Measurements from ENCODE around the gene GIGYF2.

Gene GIGYF2

DNA sequence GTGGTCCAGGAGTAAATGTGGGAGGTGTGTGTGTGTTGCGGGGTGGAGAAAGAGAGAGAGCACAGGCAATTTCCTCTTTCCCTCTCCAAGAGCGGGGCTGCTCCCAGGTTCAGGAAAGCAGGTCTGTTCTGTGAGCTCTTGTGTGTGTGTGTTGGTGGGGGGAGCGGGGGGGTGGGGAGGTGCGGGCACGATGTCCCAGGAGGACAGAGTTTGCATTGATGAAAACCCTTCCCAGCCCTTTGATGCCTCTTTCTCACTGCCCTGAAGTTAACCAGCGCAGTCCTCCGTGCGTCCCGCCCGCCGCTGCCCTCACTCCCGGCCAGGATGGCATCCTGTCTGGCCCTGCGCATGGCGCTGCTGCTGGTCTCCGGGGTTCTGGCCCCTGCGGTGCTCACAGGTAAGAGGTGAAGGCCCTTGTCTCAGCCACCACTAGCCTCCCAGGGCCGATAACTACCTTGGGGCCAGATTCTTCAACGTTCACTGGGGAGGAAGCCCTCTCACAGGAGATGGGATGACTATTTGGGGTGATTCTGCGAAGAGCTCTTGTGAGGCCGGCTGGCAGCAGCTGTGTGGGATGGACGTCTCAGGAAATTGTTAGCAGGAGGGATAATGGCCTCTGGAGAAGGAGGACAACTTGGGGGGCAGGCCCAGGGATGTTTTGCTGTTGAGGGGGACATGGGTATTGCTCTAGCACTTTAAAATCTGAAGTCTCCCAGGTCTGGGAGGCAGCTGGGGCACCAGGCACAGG lies 173.1 kb downstream of the GIGYF2 start, which contains the start of gene SNORC:
Gene SNORC, plus strand, starts transcription at position 247 of the 748 bp plus-strand sequence. Its CDS starts 78 bp downstream, at position 325.
- DNase-seq = no peak

DNA sequence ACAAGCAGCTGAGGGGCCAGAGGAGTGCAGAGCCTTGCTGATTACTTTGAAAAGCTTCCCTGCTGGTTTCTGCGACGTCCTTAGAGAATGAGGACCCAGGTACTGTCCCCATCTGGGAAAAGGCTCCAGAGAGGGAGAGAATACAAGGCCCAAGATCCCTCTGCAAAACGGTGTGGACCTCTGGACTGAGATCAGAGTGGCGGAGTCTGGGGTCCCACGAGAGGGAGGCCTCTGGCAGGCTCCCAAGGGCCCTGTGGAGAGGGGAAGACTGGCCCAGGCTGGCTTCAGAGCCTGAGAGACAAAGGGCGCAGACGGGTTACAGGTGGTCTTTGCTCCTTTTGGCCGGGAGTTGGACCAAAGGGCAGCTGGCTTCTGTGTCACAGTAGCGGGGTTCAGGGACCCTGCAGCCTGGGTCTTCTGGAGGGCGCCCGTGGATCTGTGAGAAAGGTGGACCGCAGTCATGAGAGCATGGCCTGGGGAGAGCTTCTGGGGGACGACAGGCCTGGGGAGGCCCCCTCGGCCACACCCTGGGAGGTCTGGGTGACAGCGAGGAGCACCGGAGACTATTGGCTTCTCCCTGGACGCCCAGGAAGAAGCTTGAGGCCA lies 173.7 kb downstream of the GIGYF2 start:
- DNase-seq = no peak

DNA sequence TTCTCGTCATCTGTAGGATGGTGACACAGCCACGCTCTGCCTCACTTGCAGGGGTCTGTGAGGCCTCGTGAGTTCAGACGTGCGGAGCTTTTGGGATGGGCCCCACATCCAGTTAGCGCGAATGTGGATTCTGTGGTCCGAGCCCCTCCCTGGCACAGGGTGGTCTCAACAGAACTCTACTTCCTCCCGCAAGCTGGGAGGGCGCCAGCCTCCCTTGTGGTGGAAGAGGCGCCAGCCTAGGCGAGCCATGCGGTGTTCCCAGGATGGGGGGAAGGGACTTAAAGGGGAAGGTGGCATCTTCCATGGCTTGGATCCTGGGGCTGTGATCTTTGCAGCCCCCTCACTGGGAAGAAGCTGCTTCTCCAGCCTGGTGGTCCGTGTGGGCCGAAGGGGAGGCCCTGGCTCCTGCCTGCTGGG lies 174.3 kb downstream of the GIGYF2 start:
- DNase-seq = no peak

DNA sequence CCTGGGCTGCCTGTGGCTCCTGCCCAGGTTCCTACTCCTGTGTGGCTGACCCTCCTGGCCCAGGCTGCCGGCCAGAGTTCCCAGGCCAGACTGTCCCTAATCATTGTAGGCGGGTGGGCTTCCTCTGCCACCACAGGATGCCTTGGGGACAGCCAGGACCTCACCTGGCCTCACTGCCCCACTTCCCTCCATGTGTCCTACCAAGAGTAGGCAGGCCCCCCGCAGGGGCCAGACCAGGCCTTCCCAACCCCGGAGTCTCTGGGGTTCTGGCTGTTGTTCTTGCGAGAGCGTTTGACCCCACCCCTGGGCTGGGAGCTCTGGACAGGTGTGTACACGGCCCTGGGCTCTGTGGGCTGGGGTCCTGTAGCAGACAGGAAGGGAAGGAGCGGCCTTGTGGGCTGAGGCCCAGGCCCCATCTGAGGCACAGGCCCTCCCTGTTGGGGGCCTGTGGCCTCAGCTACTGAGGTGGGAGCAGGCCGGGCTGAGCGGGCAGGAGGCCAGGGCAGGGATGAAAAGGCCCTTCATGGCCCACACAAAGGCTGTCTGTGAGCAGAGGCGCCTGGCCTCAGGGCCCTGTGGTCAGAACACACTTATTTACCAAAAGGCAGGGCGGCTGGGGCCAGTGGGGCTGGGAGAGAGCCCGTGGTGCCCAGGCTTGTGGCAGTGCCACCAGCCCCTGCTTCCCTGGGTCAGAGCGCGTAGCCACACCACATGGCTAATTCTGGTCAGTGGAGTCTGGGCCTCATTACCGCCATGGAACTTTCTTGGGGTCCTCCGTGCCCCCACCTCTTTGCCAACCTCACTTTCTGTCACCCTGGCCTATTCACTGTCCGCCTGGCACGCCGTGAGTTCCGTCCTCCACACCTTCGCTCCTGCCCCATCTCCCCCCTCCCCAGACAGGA lies 175.0 kb downstream of the GIGYF2 start:
- DNase-seq = no peak

DNA sequence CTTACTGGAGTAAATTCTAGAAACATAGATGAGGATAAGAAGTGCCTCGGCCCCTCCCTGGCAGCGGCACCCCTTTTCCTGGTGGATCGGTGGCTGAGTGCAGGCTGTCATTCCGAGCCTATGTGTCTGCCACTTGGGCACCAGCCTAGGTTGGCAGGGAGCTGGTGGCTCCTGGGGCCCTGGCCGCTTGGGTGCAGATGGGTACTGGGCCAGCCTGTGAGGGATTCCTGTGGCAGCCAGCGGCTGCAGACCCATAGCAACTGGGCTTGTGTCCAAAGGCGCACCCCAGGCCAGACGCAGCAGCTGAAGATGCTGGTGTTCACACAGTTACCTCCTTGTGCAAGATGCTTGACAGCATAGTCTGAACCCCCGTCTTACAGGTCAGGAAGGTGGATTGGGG lies 175.7 kb downstream of the GIGYF2 start:
- no peak for DNase-seq

DNA sequence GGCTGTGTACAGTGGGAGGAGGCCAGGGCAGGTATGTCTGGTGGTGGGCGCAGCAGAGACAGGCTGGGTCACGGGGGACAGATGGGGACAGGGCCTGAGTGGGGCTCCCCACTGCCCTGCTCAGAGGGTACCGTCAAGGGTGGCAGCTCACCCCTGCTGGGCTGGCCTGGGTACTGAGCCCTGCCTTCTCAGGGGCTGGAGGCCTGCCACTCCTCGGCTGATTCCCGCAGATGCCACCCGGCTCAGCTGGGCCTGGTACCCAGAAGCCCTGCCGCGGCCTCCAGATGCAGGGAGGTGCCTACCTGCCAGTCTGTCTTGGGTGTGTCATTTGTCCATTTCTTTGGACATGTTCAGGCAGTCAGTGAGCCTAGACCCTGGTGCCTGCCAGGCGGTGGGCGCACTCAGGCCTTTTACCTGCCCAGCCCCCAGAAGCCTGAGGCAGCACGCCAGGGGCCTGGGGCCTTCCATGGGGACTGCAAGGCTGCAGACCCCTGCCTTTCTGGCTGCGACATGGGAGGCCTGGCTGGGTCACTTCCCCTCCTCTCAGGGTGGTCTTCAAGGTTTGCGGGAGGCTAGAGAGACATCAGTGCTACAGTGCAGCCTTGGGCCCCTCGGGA lies 176.3 kb downstream of the GIGYF2 start:
- no peak for DNase-seq

DNA sequence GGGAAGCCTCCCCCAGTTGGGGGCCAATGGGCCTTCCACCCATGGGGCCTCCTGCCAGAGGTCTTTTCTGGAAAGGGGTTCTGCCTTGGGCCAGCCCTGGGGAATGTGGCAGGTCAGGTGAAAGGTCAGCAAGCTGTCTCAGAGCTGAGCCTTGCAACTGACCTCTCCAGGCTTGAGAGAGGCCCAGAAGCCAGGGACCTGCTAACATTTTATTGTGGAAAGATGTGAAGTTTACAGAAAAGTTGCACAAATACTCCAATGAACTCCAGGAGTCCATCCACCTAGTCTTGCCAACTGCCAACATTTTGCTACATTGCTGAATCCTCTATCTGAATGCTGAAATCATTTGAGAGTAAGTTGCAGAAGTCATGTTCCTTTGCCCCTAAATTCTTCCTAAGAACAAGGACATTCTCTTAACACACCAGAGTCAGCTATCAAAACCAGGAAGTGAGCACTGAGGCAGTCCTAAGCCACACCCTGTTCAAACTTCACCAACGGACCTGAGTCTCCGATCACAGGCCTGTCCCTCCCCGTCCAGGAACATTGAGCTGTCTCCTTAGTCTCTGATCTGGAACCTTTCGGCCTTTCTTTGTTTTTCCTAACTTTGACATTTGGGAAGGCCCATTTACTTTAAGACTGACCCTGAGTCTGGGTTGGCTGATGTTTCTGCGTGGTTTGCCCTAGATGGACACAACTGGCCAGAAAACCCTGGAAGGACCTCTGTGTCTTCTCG lies 176.9 kb downstream of the GIGYF2 start:
- DNase-seq = no peak

DNA sequence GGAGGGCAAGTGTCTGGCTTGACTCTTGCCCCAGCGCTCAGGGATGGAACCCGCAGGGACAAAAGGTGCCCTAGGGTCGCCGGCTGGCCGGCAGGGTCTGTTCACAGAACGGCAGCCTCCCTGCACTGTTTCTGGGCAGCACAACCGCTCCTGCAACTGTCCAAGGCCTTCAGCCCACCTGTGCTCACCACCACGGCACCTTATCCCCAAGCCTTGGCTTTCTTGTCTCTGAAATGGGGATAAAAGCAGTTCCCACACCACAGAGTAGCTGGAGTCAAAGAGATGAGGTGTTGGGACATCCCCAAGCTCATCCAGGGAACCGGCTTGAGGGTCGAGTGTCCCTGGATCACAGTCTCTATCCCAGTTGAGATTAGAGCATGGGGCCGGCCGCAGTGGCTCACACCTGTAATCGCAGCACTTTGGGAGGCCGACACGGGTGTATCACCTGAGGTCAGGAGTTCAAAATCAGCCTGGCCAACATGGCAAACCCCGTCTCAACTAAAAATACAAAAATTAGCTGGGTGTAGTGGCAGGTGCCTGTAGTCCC lies 177.6 kb downstream of the GIGYF2 start:
- no peak for DNase-seq

DNA sequence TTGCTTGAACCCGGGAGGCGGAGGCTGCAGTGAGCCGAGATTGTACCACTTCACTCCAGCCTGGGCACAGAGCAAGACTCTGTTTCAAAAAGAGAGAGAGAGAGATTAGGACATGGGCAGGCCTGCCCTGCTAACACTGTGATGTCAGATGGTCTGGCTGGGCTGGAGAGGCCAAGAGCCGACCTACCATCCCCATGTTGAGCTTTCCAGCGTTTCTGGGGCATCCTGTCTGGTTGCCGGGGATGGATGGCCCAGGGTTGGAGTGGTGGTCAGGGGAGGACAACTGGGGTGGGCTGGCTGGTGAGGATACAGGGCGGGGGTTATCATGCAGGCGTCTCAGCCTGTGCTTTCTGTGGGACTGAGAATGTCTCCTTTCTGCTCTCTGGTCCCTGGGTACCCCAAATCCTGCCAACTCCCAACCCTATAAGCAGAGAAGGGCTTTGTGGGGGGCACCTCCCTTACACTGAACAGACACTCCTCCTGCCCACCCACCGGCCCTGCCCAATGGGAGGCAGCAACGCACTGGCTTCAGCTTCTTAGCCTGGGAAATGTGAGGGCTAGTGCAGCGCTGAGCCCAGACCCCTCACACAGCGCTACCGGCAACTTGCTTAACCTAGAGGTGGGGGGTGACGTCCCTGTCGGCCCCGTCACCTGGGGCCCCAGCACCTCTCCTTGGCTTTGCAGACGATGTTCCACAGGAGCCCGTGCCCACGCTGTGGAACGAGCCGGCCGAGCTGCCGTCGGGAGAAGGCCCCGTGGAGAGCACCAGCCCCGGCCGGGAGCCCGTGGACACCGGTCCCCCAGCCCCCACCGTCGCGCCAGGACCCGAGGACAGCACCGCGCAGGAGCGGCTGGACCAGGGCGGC lies 178.4 kb downstream of the GIGYF2 start:
- DNase-seq = no peak

DNA sequence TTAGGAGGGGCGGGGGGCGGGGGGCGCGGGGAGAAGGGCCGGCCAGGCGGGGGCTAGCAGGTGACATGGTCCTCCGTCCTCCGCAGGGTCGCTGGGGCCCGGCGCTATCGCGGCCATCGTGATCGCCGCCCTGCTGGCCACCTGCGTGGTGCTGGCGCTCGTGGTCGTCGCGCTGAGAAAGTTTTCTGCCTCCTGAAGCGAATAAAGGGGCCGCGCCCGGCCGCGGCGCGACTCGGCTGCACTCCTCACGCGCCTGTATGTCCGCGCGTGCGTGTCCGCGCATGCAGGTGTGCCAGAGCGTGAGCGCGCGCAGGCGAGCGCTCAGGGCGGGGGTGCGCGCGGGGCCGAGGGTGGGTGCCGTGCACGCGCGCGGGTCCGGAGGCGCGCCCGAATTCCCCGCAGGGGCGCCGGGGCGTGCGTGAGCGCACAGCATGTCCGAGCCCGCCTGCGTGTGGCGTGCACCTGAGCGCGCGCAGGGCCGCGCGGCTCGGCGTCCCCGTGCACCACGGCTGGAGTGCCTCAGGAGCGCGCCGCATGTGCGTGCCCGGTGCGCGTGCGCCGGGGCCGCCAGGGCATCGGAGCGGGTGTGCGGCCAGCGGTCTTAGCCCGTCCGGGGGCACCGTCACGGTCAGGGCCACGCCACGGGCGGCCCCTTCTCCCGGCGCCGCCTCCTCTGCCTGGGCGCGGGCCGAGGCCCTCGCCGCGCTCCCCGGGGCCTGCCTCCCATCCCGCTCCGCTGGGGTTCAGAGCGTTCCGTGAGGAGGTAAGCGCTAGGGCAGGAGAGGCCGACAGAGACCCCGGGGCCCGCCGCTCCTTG lies 179.2 kb downstream of the GIGYF2 start:
- DNase-seq = no peak

DNA sequence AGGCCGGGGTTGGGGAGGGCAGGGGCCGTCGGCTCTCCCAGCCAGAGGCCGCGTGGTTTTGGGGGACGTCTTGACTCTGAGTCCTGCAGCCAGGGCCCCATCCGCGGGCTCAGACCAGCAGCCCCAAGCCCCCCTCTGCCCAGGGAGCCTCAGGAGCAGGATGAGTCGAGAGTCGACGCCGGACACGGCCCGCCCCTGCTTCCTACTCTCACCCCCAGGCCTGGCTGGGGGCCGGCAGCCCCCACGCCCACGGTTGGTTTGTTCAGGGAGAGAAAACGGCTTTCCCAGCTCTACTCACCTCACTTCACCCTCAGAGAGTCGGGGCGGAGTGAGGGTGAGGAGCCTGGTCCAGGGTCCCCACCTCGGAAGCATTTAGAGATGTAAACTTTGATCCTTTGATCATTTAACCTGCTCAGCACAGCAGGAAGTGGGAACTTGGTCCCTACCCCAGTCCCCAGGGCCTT lies 179.9 kb downstream of the GIGYF2 start:
- no peak for DNase-seq

DNA sequence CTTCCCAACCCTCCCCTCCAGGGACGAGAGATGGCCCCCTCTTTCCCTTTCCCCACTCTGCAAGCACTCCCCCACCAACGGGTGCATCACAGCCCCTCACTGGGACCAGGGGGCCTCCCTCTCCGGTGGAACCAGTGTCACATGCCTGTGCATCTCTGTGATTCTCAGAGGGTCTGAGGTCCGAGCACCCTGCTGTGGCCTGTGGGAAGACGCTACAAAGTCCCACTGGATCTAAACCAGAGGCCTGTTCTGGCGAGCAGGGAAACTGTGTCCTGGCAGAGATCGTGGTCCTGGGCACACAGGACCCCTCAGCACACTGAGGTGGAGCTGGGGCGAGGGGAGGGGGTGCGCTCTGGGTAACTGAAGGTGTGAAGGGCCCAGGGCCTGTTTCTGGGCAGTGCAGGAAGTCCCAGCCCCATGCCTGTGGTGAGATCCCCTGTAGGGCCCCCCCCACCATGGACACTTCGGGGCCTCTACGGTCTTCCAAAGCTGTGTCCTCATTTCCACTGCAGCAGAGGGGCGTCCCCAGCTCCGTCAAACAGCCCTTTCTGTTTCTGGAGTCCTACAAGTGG lies 180.9 kb downstream of the GIGYF2 start:
- no peak for DNase-seq

DNA sequence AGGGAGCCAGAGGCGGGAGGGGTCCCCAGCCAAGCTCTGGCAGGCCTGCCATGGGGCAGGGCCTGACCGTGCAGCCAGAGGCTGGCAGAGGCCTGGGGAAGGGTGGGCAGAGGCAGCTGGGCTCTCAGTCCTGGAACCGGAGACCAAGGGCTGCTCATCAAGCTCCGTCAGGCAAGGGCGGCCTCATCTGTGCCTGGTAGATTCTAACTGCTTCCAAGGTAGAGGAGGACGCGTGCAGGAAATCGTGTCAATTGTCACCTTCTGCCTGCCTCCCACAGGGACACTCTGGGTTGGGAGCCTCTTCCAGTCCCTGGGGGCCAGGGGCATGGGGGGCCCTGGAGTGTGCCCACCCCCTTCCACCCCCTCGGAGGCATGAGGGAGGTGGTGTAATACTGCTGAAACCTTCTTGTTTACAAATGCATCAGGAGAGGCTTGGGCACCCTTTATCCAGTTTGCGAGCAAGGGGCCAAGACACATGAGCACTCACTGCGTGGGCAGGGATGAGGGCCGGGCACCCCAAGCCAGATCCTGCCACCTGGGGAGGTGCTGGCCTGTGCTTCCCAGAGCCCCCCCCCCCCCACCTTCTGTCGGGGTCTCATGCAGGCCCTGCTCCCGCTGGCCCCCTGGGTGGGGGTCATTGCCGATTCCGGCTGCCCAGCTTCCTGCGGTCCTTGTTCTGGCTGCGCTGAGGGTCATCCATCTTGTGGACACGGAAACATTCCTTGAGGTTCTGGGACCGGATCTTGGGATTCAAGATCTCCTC lies 181.9 kb downstream of the GIGYF2 start:
- no peak for DNase-seq

DNA sequence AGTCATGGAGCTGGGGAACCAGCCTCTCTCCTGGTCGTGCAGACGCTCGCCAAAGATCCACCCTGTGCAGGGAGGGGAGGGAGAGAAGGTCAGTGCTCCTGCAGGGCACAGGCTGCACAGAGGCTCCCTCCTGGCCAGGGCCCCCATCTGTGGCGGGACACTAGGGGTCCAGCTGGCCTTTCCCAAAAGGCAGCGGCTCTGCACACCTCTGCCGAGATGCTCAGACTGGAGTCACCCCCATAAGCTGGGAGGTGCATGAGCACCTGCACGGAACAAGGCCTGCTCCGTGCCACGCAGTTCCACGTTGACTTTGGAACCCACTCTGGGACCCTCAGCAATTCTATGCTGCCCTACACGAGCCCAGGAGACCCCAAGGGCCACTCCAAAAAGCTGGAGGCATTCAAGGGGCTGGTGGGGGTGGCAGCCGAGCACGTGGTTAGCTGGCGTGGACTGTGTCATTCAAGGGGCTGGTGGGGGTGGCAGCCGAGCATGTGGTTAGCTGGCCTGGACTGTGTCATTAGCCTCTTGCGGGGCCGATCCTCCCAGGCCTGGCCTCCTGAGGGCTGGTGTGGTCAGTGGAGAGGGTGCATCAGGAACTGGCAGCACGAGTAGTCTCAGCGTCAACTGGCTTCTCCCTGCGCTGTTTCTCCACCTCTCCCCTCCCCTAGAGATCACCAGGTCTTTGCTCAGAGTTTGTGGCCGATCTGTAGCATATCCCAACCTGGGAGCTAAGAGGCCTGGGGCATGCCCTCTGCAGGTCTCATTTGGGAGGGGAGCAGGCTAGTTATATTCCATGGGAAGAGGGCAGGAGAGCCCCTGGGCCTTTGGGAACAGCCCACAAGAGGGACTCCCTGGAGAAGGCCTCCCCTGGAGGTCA lies 182.7 kb downstream of the GIGYF2 start:
- DNase-seq = no peak

DNA sequence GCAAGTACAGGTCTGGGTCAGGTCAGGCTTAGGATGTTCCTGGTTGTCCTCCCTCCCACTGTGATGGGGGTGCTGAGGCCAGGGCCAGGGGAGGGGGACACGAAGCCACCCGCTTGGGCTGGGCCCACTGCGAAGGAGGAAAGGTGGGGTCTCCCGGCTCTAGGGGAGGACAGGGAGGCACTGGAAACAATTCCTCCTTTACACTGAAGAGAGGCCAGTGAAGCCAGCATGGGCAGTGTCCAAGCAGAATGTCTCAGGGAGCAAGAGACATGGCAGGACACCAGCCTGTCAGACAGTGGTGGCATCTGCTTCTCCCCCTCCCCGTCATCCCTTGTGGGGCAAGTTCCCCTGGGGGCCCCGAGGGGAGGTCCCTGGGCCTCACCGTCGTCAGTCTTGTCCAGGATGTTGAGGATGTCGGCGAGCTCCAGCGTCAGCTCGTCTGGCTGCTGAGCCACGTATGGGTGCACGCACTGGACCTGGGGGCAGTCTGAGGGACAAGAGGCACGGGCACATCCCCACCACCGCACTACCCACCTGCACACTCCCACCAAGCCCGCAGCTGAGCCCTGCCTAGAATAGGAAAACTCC lies 183.7 kb downstream of the GIGYF2 start:
- no peak for DNase-seq

DNA sequence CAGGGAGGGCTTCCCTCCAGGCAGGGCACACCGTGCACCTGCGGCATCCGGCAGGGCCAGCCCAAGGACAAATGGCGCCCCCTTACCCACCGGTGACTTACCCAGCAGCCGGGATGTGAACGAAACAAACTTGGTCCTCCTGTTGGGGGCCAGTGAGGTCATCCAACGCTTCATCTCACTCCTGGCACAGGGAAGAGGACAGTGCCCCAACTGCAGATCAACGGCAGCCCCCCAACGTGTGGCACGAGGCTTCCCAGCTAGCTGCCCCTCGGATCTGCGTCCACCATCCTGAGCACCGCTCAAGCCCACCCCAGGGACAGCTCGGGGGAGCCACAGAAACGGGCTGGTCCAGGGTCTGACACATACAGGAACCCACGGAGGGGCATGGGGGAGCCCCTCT lies 185.0 kb downstream of the GIGYF2 start:
- DNase-seq = no peak

DNA sequence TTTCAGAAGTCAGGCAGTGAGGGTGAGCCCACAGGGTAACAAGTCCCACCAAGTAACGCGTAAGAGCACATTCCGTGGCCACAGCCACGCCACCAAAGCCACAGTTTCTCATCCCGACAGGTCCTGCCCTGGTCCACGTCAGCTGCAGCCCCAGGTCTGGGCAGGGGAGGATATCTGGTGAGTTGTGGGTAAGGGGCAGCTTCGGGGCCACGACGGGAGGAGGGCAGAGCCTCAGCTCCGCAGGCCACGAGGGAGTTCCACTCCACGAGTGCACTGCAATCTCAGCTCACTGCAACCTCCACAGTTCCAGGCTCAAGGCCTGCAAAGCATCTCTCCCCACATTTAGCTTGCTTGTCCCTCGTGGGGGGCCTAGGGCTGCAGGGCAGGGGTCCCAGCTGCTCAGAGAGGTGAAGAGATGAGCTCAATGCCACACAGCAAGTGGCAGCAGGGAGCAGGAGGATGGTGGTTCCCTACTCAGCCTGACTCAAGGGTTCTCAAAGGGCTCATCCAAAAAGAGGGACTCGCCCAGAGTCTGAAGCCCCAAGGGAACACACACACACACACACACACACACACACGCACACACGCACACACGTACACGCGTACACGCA lies 185.5 kb downstream of the GIGYF2 start:
- no peak for DNase-seq

All from kidney glomerular epithelial cell (primary cell).